ENCODE results near the gene CORO1A. TPM values are rescaled to one million over a fixed set of nuclear protein-coding genes. Genes with fewer than 3 reads are reported as not detected.
"Not testable (repeated sequence)": the region's sequence is repeated elsewhere in the genome, so short reads cannot be mapped to it uniquely, and the experiment has no call there.

CORO1A gene
- polyA plus RNA-seq, 4 donors: 9.2 to 12.3 (median 11.2) TPM

DNA sequence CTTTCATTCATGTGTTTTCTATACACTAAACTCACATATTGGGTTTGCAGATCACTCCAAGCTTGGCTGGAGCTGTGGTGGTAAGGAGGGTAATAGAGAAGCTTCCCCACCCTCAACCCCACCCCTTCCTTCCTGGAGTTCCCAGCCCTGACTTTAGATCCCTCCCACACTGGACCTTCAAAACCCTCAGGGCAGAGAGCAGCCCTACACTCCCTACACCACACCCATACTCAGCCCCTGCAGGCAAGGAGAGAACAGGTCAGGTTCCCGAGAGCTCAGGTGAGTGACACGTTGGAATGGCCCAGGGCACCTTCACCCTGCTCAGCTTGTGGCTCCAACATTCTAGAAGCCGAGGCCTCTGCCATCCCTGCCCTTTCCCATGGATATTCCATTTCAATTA is 15.6 kb downstream of the CORO1A start, which contains the start of gene SULT1A3:
Gene SULT1A3 (plus strand): TSS at position 207 of the 400 bp plus-strand sequence. CDS start 1,474 bp downstream, outside the sequence.
- not testable (repeated sequence) for DNase-seq (ENCODE audit: low read depth in 4 of 4, low spot score in 3 of 4)

DNA sequence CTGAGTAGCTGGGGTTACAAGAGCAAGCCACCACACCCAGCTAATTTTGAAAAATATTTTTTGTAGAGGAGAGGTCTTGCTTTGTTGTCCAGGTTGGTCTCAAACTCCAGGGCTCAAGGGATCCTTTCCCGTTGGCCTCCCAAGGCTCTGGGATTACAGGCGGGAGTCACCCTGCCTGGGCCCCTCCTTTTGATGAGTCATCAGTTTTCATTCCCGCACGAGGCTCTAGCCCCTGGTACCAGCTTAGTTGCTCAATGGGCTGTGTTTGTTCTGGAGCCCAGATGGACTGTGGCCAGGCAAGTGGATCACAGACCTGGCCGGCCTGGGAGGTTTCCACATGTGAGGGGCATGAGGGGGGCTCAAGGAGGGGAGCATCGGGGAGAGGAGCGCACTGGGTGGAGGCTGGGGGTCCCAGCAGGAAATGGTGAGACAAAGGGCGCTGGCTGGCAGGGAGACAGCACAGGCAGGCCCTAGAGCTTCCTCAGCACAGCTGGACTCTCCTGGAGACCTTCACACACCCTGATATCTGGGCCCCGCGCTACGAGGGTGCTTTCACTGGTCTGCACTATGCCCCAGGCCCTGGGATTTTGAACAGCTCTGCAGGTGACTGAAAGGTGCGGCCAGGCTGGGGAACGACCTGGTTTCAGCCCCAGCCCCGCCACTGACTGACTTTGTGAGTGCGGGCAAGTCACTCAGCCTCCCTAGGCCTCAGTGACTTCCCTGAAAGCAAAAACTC is 16.4 kb downstream of the CORO1A start:
- not testable (repeated sequence) for DNase-seq (ENCODE audit: low read depth in 4 of 4, low spot score in 3 of 4)

GRCh38 chr16:30205541-30206236 is 22.3 kb downstream of the CORO1A start:
- DNase-seq (ENCODE audit: low read depth in 4 of 4, low spot score in 3 of 4): not testable (repeated sequence)

DNA sequence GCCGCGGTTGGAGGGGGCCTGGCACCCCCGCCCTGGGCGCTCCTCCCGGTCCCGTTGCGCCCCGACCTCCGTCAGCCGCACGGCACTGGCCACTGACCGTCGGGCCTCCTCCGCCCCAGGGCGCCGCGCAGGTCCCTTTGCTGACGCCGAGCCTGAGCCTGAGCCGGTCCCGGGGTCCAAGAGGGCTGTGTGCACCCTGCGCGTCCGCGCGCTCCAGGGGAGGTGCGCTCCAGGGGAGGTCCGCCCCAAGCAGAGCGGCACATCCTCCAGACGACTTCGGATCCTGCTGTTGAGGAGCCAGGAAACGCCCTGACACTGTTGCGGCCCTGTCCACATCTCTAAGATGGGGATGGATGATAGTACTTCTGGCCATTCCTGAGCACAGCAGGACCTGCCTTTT is 22.9 kb downstream of the CORO1A start:
- not testable (repeated sequence) for DNase-seq (ENCODE audit: low read depth in 4 of 4, low spot score in 3 of 4)

DNA sequence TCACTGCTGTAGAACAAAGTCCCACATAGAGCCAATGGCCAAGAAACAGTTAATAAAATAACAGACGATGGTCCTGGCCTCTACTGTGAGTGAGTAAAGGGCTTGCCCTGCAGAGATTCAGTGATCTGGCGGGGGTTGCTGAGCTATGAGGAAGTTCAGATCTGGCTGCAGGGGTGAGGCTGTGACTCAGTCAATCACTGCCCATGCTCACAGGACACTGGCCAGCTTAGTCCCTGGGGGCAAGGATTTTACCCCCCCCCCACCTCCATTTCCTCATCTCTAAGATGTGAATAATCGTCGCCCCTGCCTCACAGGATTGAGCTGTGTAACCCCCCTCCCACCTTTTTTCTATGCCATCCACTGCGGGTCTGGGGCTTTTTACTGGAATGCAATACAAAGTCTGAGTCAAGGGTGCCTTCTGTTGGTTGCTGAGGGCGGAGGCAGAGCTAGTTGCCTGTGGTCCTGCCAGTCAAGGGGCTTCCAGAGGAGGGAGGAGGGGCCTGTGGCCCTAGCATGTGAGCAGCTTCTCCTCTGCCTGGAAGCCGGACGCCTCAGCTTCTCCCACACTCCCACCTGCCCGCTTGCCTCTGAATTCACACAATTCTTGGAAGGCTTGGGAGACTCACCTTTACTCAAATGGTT is 23.8 kb downstream of the CORO1A start:
- not testable (repeated sequence) for DNase-seq (ENCODE audit: low read depth in 4 of 4, low spot score in 3 of 4)

- DNase-seq (ENCODE audit: low read depth in 4 of 4, low spot score in 3 of 4): not testable (repeated sequence)
These were observed 25.6 kb downstream of the CORO1A start for GRCh38 chr16:30209032-30209431.

DNA sequence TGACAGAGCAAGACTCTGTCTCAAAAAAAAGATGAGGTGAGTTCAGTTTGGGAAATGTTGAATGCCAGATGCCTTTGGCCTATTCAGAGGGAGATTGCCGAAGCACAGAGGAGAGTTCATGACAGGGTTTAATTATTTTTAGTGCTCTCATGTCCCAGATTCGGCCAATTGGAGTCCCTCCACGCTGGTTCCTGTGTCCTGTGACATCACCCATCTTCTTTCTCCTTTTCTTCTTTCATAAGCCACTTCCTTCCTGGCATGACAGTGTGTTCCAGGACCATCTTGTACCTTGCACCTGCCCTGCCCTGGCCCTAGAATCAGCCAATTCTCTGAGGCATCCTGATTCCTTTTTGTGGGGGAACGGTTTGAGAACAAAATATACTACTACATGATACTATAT is 28.0 kb downstream of the CORO1A start:
- DNase-seq (ENCODE audit: low read depth in 4 of 4, low spot score in 3 of 4): not testable (repeated sequence)

DNA sequence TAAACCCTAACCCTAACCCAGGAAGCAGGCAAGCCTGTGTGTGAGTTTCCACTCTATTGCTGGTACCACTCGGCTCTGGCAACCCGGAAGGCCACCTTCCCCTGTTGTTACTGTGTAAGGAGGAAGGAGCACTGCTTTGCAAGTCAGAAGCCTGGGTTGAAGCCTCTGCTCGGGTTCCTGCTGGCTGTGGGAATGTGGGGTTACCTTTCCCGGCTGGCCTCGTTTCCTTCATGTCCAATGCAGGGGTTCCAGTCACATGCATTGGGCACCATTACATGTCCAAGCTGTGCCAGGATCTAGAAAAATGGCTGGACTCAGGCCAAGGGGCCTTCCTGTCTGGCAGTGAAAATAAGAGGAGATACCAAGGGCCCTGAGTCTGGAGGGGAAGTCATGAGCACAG is 33.7 kb downstream of the CORO1A start:
- DNase-seq (ENCODE audit: low read depth in 4 of 4, low spot score in 3 of 4): not testable (repeated sequence)

Other genes with a start within 250 kb of the CORO1A start
- gene TMEM219, start 221.5 kb upstream of the CORO1A start, polyA plus RNA-seq (ENCODE audit: insufficient read length in 4 of 4): 100 to 1,000 TPM; 115 to 126 (median 116) TPM
- gene TAOK2, start 209.7 kb upstream of the CORO1A start, polyA plus RNA-seq (ENCODE audit: insufficient read length in 4 of 4): 10 to 100 TPM; 41.9 to 52.5 (median 43.5) TPM
- gene HIRIP3, start 188.0 kb upstream of the CORO1A start, polyA plus RNA-seq (ENCODE audit: insufficient read length in 4 of 4): 10 to 100 TPM; 15.2 to 22.5 (median 16.6) TPM
- gene INO80E, start 187.4 kb upstream of the CORO1A start, polyA plus RNA-seq (ENCODE audit: insufficient read length in 4 of 4): 10 to 100 TPM; 43.5 to 56.0 (median 48.6) TPM
- gene DOC2A, start 172.6 kb upstream of the CORO1A start, polyA plus RNA-seq (ENCODE audit: insufficient read length in 4 of 4): 1 to 10 TPM; 2.1 to 2.7 (median 2.5) TPM
- gene C16orf92, start 160.4 kb upstream of the CORO1A start, polyA plus RNA-seq (ENCODE audit: insufficient read length in 4 of 4): not detected
- gene TLCD3B, start 152.3 kb upstream of the CORO1A start, polyA plus RNA-seq (ENCODE audit: insufficient read length in 4 of 4): 1 to 10 TPM in 1 of 4 donors, under 1 TPM in 3; 0.58 to 1.4 (median 0.81) TPM
- gene ALDOA, start 117.8 kb upstream of the CORO1A start, polyA plus RNA-seq (ENCODE audit: insufficient read length in 4 of 4): 100 to 1,000 TPM; 478 to 641 (median 500) TPM
- gene PPP4C, start 107.6 kb upstream of the CORO1A start, polyA plus RNA-seq (ENCODE audit: insufficient read length in 4 of 4): 100 to 1,000 TPM in 1 of 4 donors, 10 to 100 TPM in 3; 82.0 to 120 (median 90.5) TPM
- 1 to 10 TPM; 1.1 to 2.0 (median 1.2) TPM for gene TBX6, start 91.7 kb upstream of the CORO1A start, polyA plus RNA-seq (ENCODE audit: insufficient read length in 4 of 4)
- gene YPEL3, start 87.4 kb upstream of the CORO1A start, polyA plus RNA-seq (ENCODE audit: insufficient read length in 4 of 4): 10 to 100 TPM; 56.7 to 78.4 (median 60.1) TPM
- 10 to 100 TPM in 2 of 4 donors, 1 to 10 TPM in 2; 8.9 to 14.8 (median 12.2) TPM for gene GDPD3, start 70.1 kb upstream of the CORO1A start, polyA plus RNA-seq (ENCODE audit: insufficient read length in 4 of 4)
- gene MAPK3, start 60.4 kb upstream of the CORO1A start, polyA plus RNA-seq (ENCODE audit: insufficient read length in 4 of 4): 10 to 100 TPM; 85.7 to 98.8 (median 92.2) TPM
- gene BOLA2B, start 10.1 kb downstream of the CORO1A start, polyA plus RNA-seq (ENCODE audit: insufficient read length in 4 of 4): 10 to 100 TPM; 19.2 to 34.5 (median 23.0) TPM
- gene SLX1A, start 10.3 kb downstream of the CORO1A start, polyA plus RNA-seq (ENCODE audit: insufficient read length in 4 of 4): 10 to 100 TPM; 18.9 to 20.8 (median 20.1) TPM
- gene SULT1A3, start 15.7 kb downstream of the CORO1A start, polyA plus RNA-seq (ENCODE audit: insufficient read length in 4 of 4): 10 to 100 TPM in 2 of 4 donors, 1 to 10 TPM in 2; 4.1 to 12.8 (median 10.6) TPM
- 10 to 100 TPM in 1 of 4 donors, 1 to 10 TPM in 3; 3.5 to 11.8 (median 6.0) TPM for gene NPIPB13, start 64.9 kb downstream of the CORO1A start, polyA plus RNA-seq (ENCODE audit: insufficient read length in 4 of 4)
- gene CD2BP2, start 171.7 kb downstream of the CORO1A start, polyA plus RNA-seq (ENCODE audit: insufficient read length in 4 of 4): 10 to 100 TPM; 49.5 to 63.5 (median 56.1) TPM
- 10 to 100 TPM; 30.9 to 39.2 (median 34.3) TPM for gene TBC1D10B, start 186.9 kb downstream of the CORO1A start, polyA plus RNA-seq (ENCODE audit: insufficient read length in 4 of 4)
- 1 to 10 TPM; 1.1 to 1.8 (median 1.4) TPM for gene MYL11, start 191.2 kb downstream of the CORO1A start, polyA plus RNA-seq (ENCODE audit: insufficient read length in 4 of 4)
- gene SEPTIN1, start 199.0 kb downstream of the CORO1A start, polyA plus RNA-seq (ENCODE audit: insufficient read length in 4 of 4): 1 to 10 TPM in 3 of 4 donors, under 1 TPM in 1; 1.00 to 3.0 (median 2.1) TPM
- 10 to 100 TPM; 13.0 to 15.2 (median 13.9) TPM for gene ZNF48, start 211.8 kb downstream of the CORO1A start, polyA plus RNA-seq (ENCODE audit: insufficient read length in 4 of 4)
- 1 to 10 TPM; 5.5 to 8.9 (median 5.8) TPM for gene ZNF771, start 224.0 kb downstream of the CORO1A start, polyA plus RNA-seq (ENCODE audit: insufficient read length in 4 of 4)
- gene DCTPP1, start 246.4 kb downstream of the CORO1A start, polyA plus RNA-seq (ENCODE audit: insufficient read length in 4 of 4): 10 to 100 TPM; 43.6 to 63.9 (median 51.1) TPM